GM19099 (cell line): ENCODE data around the gene BRAF.

Experiments
- POLR2A ChIP-seq: IDR thresholded peaks from 3 replicates; pipeline ENCODE4 v1.6.1; 2011; ENCODE audit warnings: low read depth; ENCODE audit not compliant: insufficient read length; ENCODE audit errors: extremely low read depth

Gene BRAF

GRCh38 chr7:140752533-140752932, 172.2 kb downstream of the BRAF start:
- no peak for TF ChIP-seq POLR2A

- TF ChIP-seq POLR2A, result no peak
Measured at GRCh38 chr7:140746751-140747150, 178.0 kb downstream of the BRAF start.

GRCh38 chr7:140745266-140746058, 179.3 kb downstream of the BRAF start:
- no peak for TF ChIP-seq POLR2A

- TF ChIP-seq POLR2A, result no peak
Measured at GRCh38 chr7:140744005-140744404, 180.7 kb downstream of the BRAF start.

- no peak for TF ChIP-seq POLR2A
Measured at GRCh38 chr7:140738280-140738679, 186.4 kb downstream of the BRAF start.

- no peak for TF ChIP-seq POLR2A
Measured at GRCh38 chr7:140734729-140735128, 190.0 kb downstream of the BRAF start.

GRCh38 chr7:140734096-140734495, 190.6 kb downstream of the BRAF start:
- TF ChIP-seq POLR2A, result no peak

GRCh38 chr7:140732416-140732815, 192.3 kb downstream of the BRAF start:
- TF ChIP-seq POLR2A, result no peak

- TF ChIP-seq POLR2A, result no peak
Measured at GRCh38 chr7:140726281-140726680, 198.4 kb downstream of the BRAF start.

GRCh38 chr7:140724706-140725105, 200.0 kb downstream of the BRAF start:
- no peak for TF ChIP-seq POLR2A

- TF ChIP-seq POLR2A, result no peak
Measured at GRCh38 chr7:140723574-140723973, 201.2 kb downstream of the BRAF start.

GRCh38 chr7:140723006-140723405, 201.7 kb downstream of the BRAF start:
- no peak for TF ChIP-seq POLR2A

- no peak for TF ChIP-seq POLR2A
Measured at GRCh38 chr7:140722254-140722653, 202.5 kb downstream of the BRAF start.

GRCh38 chr7:140719721-140720120, 205.0 kb downstream of the BRAF start:
- TF ChIP-seq POLR2A, result no peak

- TF ChIP-seq POLR2A, result no peak
Measured at GRCh38 chr7:140714331-140715040, 210.2 kb downstream of the BRAF start.

GRCh38 chr7:140707132-140707531, 217.6 kb downstream of the BRAF start:
- TF ChIP-seq POLR2A, result no peak

- no peak for TF ChIP-seq POLR2A
Measured at GRCh38 chr7:140704205-140704604, 220.5 kb downstream of the BRAF start.

- no peak for TF ChIP-seq POLR2A
Measured at GRCh38 chr7:140702774-140703173, 222.0 kb downstream of the BRAF start.
